ENCODE data around the gene KRT80.

KRT80 gene

DNA sequence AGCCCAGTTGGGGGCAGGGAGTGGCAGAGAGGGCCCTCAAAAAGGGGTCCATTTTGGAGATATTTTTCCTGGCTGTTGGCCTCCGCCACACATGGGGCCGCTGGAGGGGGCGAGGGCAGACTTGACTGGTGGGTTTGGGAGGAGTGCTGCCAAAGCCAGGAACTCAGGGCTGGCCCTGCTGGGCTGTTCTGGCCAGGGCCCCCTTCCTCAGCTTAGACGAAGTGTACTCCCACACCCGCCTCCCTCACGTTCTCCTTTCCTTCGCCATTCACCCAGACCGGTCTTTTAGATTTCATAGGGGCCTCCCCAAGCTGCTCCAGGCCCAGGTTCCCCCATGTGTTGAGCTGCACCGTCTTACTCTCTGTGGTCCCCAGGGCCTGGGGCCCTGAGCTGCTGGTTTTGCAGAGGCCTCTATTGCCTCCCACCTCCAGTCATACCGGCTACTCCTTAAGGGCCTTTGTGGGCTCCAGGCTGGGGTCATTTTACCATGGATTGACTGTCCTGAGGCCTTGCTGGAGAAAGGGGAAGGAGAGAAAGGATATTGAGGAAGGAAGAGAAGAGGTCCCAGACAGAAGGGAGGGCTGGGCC is 42.5 kb upstream of the KRT80 start:
- Histone ChIP-seq H3K27me3 (ENCODE audit: control insufficient read depth, insufficient read depth, low read length) (peaks cover 35% of the 10 kb centered on the region), H3K9me3 (ENCODE audit: control insufficient read depth, insufficient read depth, low read length) (no peaks in the 10 kb centered on the region), H3K9ac (ENCODE audit: low read depth, low read length) (no peak overlapping the region), H3K4me3 (ENCODE audit: low read depth, low read length) (no peak overlapping the region), H3K36me3 (ENCODE audit: control insufficient read depth, insufficient read depth, low read length) (no peaks in the 10 kb centered on the region), H3K27ac (ENCODE audit: low read depth, low read length) (no peak overlapping the region), H3K4me1 (ENCODE audit: control insufficient read depth, insufficient read depth, low read length) (peaks cover 25% of the 10 kb centered on the region)

DNA sequence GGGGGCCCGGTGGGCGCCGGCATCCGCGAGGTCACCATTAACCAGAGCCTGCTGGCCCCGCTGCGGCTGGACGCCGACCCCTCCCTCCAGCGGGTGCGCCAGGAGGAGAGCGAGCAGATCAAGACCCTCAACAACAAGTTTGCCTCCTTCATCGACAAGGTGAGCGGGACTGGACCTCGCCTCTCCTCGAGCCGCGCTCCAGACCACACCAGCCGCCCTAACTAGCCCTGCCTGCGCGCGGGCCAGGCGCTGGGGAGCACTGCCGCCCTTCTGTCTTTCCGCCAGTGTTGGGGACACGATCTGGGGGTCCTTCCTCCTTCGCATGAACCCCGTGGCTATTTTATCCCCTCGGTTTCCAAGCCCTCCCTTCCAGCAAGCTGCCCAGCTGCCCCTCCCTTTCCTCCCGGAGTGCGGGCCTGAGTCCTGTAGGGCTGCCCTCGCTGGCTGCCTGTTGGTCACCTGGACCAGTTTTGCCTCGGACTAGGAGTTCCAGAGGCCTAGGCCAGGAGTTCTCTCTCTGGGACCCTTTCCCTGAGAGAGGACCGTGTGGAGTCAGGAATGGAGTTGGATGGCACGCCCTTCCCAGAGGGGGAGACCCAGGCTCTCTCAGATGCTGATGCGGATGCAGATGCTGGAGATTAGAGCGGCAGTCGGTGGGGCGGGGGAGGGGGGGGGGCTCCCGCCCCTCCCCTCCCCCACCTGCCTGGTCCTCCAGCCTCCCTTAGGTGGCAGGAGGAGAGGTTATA is 41.8 kb upstream of the KRT80 start:
- peaks cover 35% of the 10 kb centered on the region for H3K27me3 ChIP-seq (ENCODE audit: control insufficient read depth, insufficient read depth, low read length)
- peak overlapping the region; percentile 58 for H3K4me3 ChIP-seq (ENCODE audit: low read depth, low read length)
- H3K9ac ChIP-seq (ENCODE audit: low read depth, low read length): no peak overlapping the region
- no peak overlapping the region for H3K27ac ChIP-seq (ENCODE audit: low read depth, low read length)
- H3K36me3 ChIP-seq (ENCODE audit: control insufficient read depth, insufficient read depth, low read length): no peaks in the 10 kb centered on the region
- H3K9me3 ChIP-seq (ENCODE audit: control insufficient read depth, insufficient read depth, low read length): no peaks in the 10 kb centered on the region
- peaks cover 25% of the 10 kb centered on the region for H3K4me1 ChIP-seq (ENCODE audit: control insufficient read depth, insufficient read depth, low read length)

DNA sequence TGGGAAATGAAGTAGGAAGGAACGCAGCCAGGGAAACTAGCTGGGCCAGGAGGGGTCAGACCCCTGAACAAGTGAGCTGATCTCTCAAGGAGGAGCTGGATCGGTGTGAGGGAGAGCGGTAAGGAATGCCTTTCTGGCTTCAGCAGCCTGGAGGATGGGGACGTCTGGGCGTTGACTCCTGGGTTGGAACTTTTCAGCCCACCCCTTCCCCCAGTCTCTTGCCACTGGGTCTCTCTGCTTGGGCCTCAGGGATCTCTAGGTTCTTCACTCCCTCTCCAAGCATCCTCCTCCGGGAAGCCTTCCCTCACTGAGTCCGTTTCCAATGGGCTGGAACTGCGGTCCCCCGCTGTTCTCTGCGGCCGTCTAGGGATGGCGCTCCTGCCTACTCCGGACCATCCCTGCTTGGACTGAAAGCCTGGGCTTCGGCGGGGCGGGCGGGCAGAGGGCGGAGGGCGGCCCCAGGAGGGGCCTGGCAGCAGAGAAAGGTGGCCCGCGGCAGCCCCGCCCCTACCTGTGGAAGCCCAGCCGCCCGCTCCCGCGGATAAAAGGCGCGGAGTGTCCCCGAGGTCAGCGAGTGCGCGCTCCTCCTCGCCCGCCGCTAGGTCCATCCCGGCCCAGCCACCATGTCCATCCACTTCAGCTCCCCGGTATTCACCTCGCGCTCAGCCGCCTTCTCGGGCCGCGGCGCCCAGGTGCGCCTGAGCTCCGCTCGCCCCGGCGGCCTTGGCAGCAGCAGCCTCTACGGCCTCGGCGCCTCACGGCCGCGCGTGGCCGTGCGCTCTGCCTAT is 41.1 kb upstream of the KRT80 start, which contains the start of gene KRT7:
Gene KRT7, plus strand, starts transcription at position 570 of the 788 bp plus-strand sequence. Its CDS starts 54 bp downstream, at position 624.
- H3K4me3 ChIP-seq (ENCODE audit: low read depth, low read length): peak within 1 kb of the TSS; percentile 58
- no peak within 1 kb of the TSS for H3K9ac ChIP-seq (ENCODE audit: low read depth, low read length)
- no peaks in the 10 kb centered on the region for H3K9me3 ChIP-seq (ENCODE audit: control insufficient read depth, insufficient read depth, low read length)
- no peak within 1 kb of the TSS for H3K27ac ChIP-seq (ENCODE audit: low read depth, low read length)
- peaks cover 35% of the 10 kb centered on the region for H3K27me3 ChIP-seq (ENCODE audit: control insufficient read depth, insufficient read depth, low read length)
- H3K36me3 ChIP-seq (ENCODE audit: control insufficient read depth, insufficient read depth, low read length): no peaks in the 10 kb centered on the region
- H3K4me1 ChIP-seq (ENCODE audit: control insufficient read depth, insufficient read depth, low read length): peaks cover 22% of the 10 kb centered on the region

DNA sequence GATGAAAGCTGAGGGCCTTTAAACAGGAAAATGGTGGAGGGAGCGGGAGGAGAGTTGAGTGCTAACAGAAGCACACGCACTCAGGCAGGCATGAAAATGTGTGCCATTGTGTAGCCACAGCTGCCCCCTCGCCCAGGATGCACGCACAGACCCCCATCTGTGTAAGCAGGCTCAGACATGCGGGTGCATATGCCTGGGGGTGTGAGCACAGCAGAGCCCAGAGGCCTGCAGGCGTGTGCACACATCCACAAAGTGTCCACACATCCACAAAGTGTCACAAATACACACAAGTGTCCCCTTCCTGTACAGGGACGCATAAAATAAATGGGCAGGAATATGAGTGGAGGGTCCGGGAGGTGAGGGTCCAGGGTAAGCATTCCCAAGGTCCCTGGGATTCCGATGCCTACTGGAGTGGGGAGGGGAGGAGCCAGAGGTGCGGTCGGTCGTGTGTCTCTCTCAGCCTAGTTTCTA is 40.4 kb upstream of the KRT80 start:
- H3K27ac ChIP-seq (ENCODE audit: low read depth, low read length): no peak overlapping the region
- peak overlapping the region; percentile 58; the same call in 1 of the 2 replicates for H3K4me3 ChIP-seq (ENCODE audit: low read depth, low read length)
- H3K36me3 ChIP-seq (ENCODE audit: control insufficient read depth, insufficient read depth, low read length): no peaks in the 10 kb centered on the region
- no peaks in the 10 kb centered on the region for H3K9me3 ChIP-seq (ENCODE audit: control insufficient read depth, insufficient read depth, low read length)
- no peak overlapping the region for H3K9ac ChIP-seq (ENCODE audit: low read depth, low read length)
- H3K27me3 ChIP-seq (ENCODE audit: control insufficient read depth, insufficient read depth, low read length): peaks cover 35% of the 10 kb centered on the region
- peaks cover 18% of the 10 kb centered on the region for H3K4me1 ChIP-seq (ENCODE audit: control insufficient read depth, insufficient read depth, low read length)

DNA sequence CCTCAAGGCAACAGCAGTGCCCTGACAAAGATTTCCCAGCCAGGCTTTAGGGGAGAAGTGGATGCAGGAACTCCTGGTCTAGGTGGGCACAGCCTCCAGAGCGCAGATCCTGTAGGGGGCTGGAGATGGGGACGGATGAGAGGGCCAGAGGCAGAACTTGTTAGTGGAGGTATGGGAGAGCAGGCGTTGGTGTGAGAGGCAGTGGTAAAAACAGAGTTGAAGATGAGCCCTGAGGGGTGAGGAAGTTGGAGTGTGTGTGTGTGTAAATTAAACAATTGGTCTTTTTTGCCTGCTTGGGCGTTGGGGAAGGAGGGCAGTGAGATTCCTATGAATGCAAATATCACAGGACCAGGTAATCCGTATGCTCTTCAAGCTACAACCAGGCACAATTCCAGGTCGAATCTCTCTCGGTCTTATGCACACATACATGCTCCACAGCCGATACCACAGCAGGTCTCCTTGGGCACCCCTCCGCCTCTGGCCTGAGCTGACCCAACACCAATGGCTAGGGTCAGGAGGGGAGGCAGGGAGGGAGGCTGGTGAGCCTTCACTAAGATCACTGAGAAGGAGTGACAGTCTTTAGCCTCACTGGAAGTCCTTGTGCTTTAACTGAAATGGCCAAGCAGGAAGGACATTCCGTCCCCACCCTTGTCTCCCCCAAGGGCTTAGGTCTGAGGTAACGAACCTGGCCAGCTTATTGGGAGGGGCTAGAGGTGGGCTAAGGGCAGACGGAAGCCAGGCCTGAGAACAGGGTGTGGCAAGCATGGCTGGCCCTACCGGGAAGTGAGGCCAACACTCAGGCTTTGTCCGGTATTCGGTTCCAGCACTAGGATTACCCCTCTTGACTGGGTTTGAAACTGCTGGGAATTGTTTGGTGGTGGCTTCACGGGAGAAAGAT is 39.7 kb upstream of the KRT80 start:
- Histone ChIP-seq H3K9me3 (ENCODE audit: control insufficient read depth, insufficient read depth, low read length) (no peaks in the 10 kb centered on the region), H3K4me1 (ENCODE audit: control insufficient read depth, insufficient read depth, low read length) (peaks cover 14% of the 10 kb centered on the region), H3K9ac (ENCODE audit: low read depth, low read length) (no peak overlapping the region), H3K4me3 (ENCODE audit: low read depth, low read length) (no peak overlapping the region), H3K36me3 (ENCODE audit: control insufficient read depth, insufficient read depth, low read length) (no peaks in the 10 kb centered on the region), H3K27me3 (ENCODE audit: control insufficient read depth, insufficient read depth, low read length) (peaks cover 35% of the 10 kb centered on the region), H3K27ac (ENCODE audit: low read depth, low read length) (no peak overlapping the region)

DNA sequence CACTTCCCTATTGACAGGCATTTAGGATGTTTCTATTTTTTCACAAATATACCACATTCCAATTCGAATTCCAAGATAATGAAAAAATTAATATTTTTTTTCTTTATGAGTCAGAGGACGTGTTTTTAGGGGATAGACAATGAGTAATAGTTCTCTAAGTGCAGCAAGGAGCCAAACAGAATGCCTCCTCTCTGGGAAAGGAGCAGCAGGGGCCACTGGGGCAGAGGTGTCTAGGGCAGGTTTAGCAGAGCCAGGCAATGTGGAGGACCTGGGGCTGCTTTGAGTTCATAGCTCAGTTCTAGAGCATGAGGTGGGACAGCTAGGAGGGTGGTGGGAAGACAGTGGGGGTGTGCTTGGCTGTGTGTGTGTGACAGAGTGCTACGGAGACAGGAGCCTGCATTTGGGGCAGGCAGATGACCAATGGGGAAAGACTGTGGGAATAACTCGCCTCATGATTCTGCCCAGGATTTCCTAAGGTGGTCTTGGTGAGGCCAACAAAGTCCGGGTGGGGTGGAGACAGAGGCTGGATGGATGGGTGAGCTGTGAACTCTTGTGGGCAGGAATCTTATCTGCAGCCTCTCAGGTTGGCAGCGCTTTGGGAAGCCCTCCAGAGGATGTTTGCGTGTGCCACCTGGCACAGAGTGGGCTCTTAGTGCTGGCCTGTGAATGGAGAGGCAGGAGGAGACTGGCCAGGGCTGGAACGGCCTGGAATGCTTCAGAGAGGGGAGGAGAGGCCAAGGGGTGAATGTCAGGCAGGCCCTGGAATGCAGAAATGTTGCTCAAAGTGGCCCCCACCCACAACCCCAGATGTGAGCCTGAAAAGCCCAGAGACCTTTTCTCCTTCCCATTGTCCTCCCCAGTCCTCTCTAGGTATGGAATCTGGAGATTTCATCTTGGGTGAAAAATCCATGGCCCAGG is 38.8 kb upstream of the KRT80 start:
- no peaks in the 10 kb centered on the region for H3K9me3 ChIP-seq (ENCODE audit: control insufficient read depth, insufficient read depth, low read length)
- H3K4me1 ChIP-seq (ENCODE audit: control insufficient read depth, insufficient read depth, low read length): peaks cover 14% of the 10 kb centered on the region
- no peak overlapping the region for H3K4me3 ChIP-seq (ENCODE audit: low read depth, low read length)
- no peaks in the 10 kb centered on the region for H3K36me3 ChIP-seq (ENCODE audit: control insufficient read depth, insufficient read depth, low read length)
- H3K27me3 ChIP-seq (ENCODE audit: control insufficient read depth, insufficient read depth, low read length): peaks cover 35% of the 10 kb centered on the region
- H3K9ac ChIP-seq (ENCODE audit: low read depth, low read length): no peak overlapping the region
- no peak overlapping the region for H3K27ac ChIP-seq (ENCODE audit: low read depth, low read length)

DNA sequence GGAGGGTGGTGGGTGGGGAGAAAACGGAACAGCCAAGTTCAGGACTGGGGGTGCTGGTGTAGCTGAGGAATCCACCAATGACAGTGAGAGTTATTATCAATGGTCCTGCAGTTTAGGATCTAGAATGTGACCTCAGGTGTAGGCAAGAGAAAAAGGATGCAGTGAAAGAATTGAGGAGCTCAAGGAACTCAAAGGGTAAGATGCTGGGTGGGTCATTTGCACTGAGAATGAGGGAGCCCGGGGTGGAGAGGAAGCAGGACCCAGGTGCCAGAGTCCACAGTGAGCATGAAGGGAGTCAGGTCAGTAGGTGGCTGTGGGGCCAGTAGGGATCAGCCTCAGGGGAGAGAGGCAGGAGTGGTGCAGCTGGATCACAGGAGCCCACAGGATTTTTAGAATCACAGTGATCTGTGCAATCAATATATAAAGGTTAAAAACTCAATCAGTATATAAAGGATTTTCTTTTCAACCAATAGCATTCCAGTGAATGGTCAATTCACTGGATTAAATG is 38.1 kb upstream of the KRT80 start:
- Histone ChIP-seq H3K27ac (ENCODE audit: low read depth, low read length) (no peak overlapping the region), H3K27me3 (ENCODE audit: control insufficient read depth, insufficient read depth, low read length) (peaks cover 35% of the 10 kb centered on the region), H3K9ac (ENCODE audit: low read depth, low read length) (no peak overlapping the region)

DNA sequence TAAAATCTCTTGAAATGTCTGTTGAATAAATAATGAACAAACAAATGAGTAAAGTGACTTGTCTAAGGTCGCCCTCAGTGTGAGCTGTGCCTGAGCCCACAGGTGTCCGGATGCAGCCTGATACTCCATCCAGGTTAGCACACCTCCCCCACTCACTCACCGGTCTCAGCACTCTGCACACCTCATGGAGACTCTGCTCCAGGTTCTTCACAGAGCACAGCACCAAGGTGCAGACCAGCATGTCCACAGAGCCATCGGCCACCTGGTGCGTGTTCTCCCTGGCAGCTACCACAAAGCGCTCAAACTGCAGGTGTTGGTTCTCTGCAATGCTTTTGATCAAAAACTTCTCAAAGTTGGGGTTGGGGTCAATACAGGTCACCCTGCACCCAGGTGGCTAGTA is 37.1 kb upstream of the KRT80 start:
- Histone ChIP-seq H3K27me3 (ENCODE audit: control insufficient read depth, insufficient read depth, low read length) (peaks cover 31% of the 10 kb centered on the region), H3K4me1 (ENCODE audit: control insufficient read depth, insufficient read depth, low read length) (peaks cover 14% of the 10 kb centered on the region), H3K4me3 (ENCODE audit: low read depth, low read length) (no peak overlapping the region), H3K9ac (ENCODE audit: low read depth, low read length) (no peak overlapping the region), H3K36me3 (ENCODE audit: control insufficient read depth, insufficient read depth, low read length) (no peaks in the 10 kb centered on the region), H3K9me3 (ENCODE audit: control insufficient read depth, insufficient read depth, low read length) (no peaks in the 10 kb centered on the region), H3K27ac (ENCODE audit: low read depth, low read length) (no peak overlapping the region)

More for the DNA sequence above, 38.1 kb upstream of the KRT80 start:
- H3K9me3 ChIP-seq (ENCODE audit: control insufficient read depth, insufficient read depth, low read length): no peaks in the 10 kb centered on the region
- no peak overlapping the region for H3K4me3 ChIP-seq (ENCODE audit: low read depth, low read length)
- H3K36me3 ChIP-seq (ENCODE audit: control insufficient read depth, insufficient read depth, low read length): no peaks in the 10 kb centered on the region
- H3K4me1 ChIP-seq (ENCODE audit: control insufficient read depth, insufficient read depth, low read length): peaks cover 14% of the 10 kb centered on the region

DNA sequence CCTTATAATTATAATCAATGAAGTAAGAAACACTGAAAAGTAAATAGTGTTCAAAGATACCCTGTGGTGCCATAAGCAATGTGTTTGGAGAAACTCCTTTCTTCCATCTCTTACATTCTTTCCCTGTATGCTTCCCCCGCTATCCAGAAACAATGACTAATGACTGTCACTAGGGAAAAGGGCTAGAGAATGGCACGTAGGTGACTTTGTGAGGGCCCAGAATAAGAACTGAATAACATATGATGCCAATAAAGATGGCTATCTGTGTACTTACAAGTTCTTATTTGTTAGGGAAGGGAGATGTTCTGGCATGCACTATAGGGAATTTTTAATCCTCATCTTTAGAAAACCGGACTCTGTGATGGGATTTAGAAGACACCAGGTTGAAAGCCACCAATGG is 36.6 kb upstream of the KRT80 start:
- H3K27me3 ChIP-seq (ENCODE audit: control insufficient read depth, insufficient read depth, low read length): peaks cover 27% of the 10 kb centered on the region
- H3K9ac ChIP-seq (ENCODE audit: low read depth, low read length): no peak overlapping the region
- peaks cover 10% of the 10 kb centered on the region; the same call in 1 of the 2 replicates for H3K4me1 ChIP-seq (ENCODE audit: control insufficient read depth, insufficient read depth, low read length)
- no peak overlapping the region for H3K27ac ChIP-seq (ENCODE audit: low read depth, low read length)
- no peaks in the 10 kb centered on the region for H3K36me3 ChIP-seq (ENCODE audit: control insufficient read depth, insufficient read depth, low read length)
- H3K4me3 ChIP-seq (ENCODE audit: low read depth, low read length): no peak overlapping the region
- no peaks in the 10 kb centered on the region for H3K9me3 ChIP-seq (ENCODE audit: control insufficient read depth, insufficient read depth, low read length)

All from HUES48 (cell line).